ENCODE results near the gene SYK. TPM values are rescaled to one million over a fixed set of nuclear protein-coding genes. Genes with fewer than 3 reads are reported as not detected.
"Not testable (repeated sequence)": the region's sequence is repeated elsewhere in the genome, so short reads cannot be mapped to it uniquely, and the experiment has no call there.

Gene SYK
- 100 to 1,000 TPM in 1 of 3 donors, 10 to 100 TPM in 2; 75.5 to 104 (median 78.0) TPM for total RNA-seq
- total RNA-seq (2013): 127 TPM

DNA sequence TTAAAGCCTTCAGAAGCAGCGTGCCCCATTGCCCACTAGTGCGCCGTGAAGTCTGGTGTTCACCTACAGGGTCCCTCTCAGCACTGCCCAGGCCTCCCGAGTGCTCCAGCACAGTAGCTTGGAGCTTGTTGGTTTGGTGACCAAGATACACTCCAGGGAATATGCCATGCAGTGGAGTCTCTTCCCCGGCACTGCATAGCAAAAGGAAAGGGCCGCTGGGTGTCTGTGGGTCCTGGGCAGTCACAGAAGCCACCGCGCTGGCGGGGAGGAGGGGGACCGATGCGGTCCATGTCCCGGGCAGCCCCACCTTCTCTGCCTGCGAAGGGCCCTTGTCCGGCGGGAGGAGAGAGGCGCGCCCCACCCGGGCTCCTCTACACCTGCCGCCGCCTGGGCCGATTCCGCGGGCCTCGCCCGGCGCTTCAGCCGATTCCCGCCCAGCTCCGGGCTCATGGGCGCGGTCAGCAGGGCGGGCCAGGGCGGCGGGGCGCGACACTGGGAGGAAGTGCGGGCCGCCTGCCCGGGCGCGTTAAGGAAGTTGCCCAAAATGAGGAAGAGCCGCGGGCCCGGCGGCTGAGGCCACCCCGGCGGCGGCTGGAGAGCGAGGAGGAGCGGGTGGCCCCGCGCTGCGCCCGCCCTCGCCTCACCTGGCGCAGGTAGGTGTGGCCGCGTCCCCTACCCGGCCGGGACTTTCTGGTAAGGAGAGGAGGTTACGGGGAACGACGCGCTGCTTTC, at the start of gene SYK:
Gene SYK (plus strand): TSS at position 579 of the 732 bp plus-strand sequence. CDS start 42,080 bp downstream, outside the sequence.
- Mint-ChIP-seq H3K27ac (peak within 1 kb of the TSS; percentile 93 to 97), H3K4me3 (peak within 1 kb of the TSS; percentile 98), H3K4me1 (peaks cover 48 to 61% of the 10 kb centered on the region in 2 donors), H3K27me3 (ENCODE audit: low read depth in 2 of 2) (no peaks in the 10 kb centered on the region), H3K36me3 (no peaks in the 10 kb centered on the region), H3K9me3 (no peaks in the 10 kb centered on the region)
- peak; percentile 66 to 82 (median 69) for ATAC-seq
- intact Hi-C loops (cut with micrococcal nuclease): loop anchor here (1.0 to 5.0 kb wide), 4 partner anchors 14 to 616 kb away; no protein-coding TSS in a partner anchor
- H3K36me3 ChIP-seq (ENCODE audit: control insufficient read depth, insufficient read depth, low read length): no peaks in the 10 kb centered on the region
- under 1% methylated on average over 64 of the region's 64 CpGs for WGBS (ENCODE audit: insufficient coverage)
- peaks cover 11% of the 10 kb centered on the region for H3K4me1 ChIP-seq (ENCODE audit: control insufficient read depth, insufficient read depth, low read length)
- H3K4me3 ChIP-seq (ENCODE audit: low read length): peak within 1 kb of the TSS; percentile 98
- H3K27me3 ChIP-seq (ENCODE audit: control insufficient read depth, insufficient read depth, low read length): no peaks in the 10 kb centered on the region
- H3K27ac ChIP-seq (ENCODE audit: low read length): peak within 1 kb of the TSS; percentile 86
- peak in 1 of 2 donors; percentile 45 for DNase-seq
- no peaks in the 10 kb centered on the region for H3K9me3 ChIP-seq (ENCODE audit: control insufficient read depth, insufficient read depth, low read length)
- TF ChIP-seq, protein P1, sequence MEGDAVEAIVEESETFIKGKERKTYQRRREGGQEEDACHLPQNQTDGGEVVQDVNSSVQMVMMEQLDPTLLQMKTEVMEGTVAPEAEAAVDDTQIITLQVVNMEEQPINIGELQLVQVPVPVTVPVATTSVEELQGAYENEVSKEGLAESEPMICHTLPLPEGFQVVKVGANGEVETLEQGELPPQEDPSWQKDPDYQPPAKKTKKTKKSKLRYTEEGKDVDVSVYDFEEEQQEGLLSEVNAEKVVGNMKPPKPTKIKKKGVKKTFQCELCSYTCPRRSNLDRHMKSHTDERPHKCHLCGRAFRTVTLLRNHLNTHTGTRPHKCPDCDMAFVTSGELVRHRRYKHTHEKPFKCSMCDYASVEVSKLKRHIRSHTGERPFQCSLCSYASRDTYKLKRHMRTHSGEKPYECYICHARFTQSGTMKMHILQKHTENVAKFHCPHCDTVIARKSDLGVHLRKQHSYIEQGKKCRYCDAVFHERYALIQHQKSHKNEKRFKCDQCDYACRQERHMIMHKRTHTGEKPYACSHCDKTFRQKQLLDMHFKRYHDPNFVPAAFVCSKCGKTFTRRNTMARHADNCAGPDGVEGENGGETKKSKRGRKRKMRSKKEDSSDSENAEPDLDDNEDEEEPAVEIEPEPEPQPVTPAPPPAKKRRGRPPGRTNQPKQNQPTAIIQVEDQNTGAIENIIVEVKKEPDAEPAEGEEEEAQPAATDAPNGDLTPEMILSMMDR (IDR thresholded peaks at IDR 0.05): no peak

DNA sequence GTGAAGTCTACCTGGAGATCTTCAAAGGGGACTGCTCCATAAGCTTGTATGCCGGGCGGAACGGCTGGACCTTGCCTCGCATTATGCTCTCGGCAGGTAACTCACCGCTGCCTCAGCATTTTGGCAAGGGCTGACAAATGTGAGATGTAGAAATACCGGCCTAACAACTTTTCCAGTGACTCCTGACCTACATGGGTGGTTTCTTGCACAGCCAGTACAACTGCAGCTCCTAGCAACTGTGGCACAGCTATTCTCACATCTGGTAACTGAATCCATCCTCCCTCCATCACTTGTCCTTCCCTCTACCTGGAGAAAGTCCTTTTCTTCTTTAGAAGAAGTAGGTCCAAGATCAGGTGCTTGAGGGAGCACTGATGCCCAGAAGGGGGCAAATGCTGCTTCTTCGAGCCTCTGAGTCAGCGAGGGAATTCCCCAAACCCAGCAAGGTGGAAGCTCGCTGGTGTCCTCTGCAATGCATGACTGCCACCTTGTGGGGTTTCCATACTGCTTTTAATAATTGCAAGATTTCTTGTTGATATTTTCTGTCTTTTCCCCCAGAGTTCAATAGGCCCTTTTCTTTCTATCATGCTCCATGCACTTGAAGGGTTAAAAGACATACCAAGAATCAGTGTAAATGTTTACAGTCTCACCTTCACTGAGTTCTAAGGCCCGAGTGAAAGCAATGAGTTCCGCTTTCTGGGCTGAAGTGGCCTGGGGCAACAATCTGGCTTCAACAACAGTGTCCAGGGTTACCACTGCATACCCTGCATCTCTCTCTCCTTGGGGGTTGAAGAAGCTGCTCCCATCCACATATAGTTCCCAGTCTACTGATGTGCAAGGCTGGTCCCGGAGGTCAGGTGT, 45.9 kb upstream of the SYK start:
- WGBS (ENCODE audit: insufficient coverage): 57% methylated on average over 9 of the region's 13 CpGs
- peak overlapping the region in 1 of 2 donors; percentile 53 for H3K27ac Mint-ChIP-seq
- DNase-seq: peak; percentile 28 to 63
- H3K9me3 ChIP-seq (ENCODE audit: control insufficient read depth, insufficient read depth, low read length); H3K9me3 Mint-ChIP-seq; ATAC-seq; H3K27me3 ChIP-seq (ENCODE audit: control insufficient read depth, insufficient read depth, low read length); H3K27me3 Mint-ChIP-seq (ENCODE audit: low read depth in 2 of 2); H3K36me3 ChIP-seq (ENCODE audit: control insufficient read depth, insufficient read depth, low read length); H3K4me3 ChIP-seq (ENCODE audit: low read length); H3K4me1 ChIP-seq (ENCODE audit: control insufficient read depth, insufficient read depth, low read length); H3K36me3 Mint-ChIP-seq; H3K4me3 Mint-ChIP-seq; H3K4me1 Mint-ChIP-seq; H3K27ac ChIP-seq (ENCODE audit: low read length): not testable (repeated sequence)
- TF ChIP-seq, protein P1 (IDR thresholded peaks at IDR 0.05): peak; percentile 37
- intact Hi-C loops (cut with micrococcal nuclease): loop anchor here (2.0 to 10.0 kb wide), 2 partner anchors 115 to 611 kb away; no protein-coding TSS in a partner anchor

GRCh38 chr9:90760577-90760976, 41.0 kb upstream of the SYK start:
- not testable (repeated sequence) for ATAC-seq, H3K4me1 Mint-ChIP-seq
- WGBS (ENCODE audit: insufficient coverage): 81% methylated on average over 11 of the region's 14 CpGs

DNA sequence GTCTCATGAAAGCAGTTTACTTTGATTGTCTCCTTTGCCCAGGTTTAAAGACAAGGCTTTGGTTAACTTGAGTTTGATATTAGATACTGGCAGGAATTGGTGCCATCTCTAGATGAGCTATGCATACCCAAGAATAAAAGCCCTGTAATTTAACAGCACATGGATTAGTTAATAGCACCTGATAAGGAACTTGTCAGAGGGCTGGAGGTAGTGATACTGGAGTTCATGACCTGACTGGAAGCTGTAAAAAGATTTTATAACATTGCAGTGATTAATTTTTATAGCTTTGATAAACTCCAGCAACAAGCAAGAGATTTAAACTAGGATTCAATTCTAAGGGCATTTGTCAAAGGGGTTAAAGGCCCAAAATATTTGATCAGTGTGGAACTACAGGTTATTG, 34.9 kb upstream of the SYK start:
- Mint-ChIP-seq H3K4me1 (no peaks in the 10 kb centered on the region), H3K27me3 (ENCODE audit: low read depth in 2 of 2) (peaks cover 5 to 34% of the 10 kb centered on the region in 2 donors), H3K27ac (no peak overlapping the region), H3K4me3 (no peak overlapping the region), H3K36me3 (no peaks in the 10 kb centered on the region), H3K9me3 (no peaks in the 10 kb centered on the region)
- Histone ChIP-seq H3K9me3 (ENCODE audit: control insufficient read depth, insufficient read depth, low read length) (no peaks in the 10 kb centered on the region), H3K27ac (ENCODE audit: low read length) (no peak overlapping the region), H3K4me1 (ENCODE audit: control insufficient read depth, insufficient read depth, low read length) (peaks cover 9% of the 10 kb centered on the region), H3K4me3 (ENCODE audit: low read length) (no peak overlapping the region), H3K36me3 (ENCODE audit: control insufficient read depth, insufficient read depth, low read length) (no peaks in the 10 kb centered on the region), H3K27me3 (ENCODE audit: control insufficient read depth, insufficient read depth, low read length) (no peaks in the 10 kb centered on the region)
- DNase-seq (no peak), ATAC-seq (no peak)
- TF ChIP-seq, protein P1 (IDR thresholded peaks at IDR 0.05): no peak
- intact Hi-C loops (cut with micrococcal nuclease): no loop called here

More at GRCh38 chr9:90760577-90760976, 41.0 kb upstream of the SYK start:
- H3K4me3 Mint-ChIP-seq; H3K4me3 ChIP-seq (ENCODE audit: low read length); H3K4me1 ChIP-seq (ENCODE audit: control insufficient read depth, insufficient read depth, low read length); H3K27me3 ChIP-seq (ENCODE audit: control insufficient read depth, insufficient read depth, low read length); H3K27ac Mint-ChIP-seq; H3K36me3 Mint-ChIP-seq; H3K9me3 ChIP-seq (ENCODE audit: control insufficient read depth, insufficient read depth, low read length); H3K36me3 ChIP-seq (ENCODE audit: control insufficient read depth, insufficient read depth, low read length); DNase-seq; H3K27ac ChIP-seq (ENCODE audit: low read length); H3K9me3 Mint-ChIP-seq; intact Hi-C loops (cut with micrococcal nuclease): not testable (repeated sequence)
- H3K27me3 Mint-ChIP-seq (ENCODE audit: low read depth in 2 of 2): peaks cover 5 to 14% of the 10 kb centered on the region in 2 donors

Measured in natural killer cell (primary cell).